ENCODE results near the gene SLC9A4. TPM values are rescaled to one million over a fixed set of nuclear protein-coding genes. Genes with fewer than 3 reads are reported as not detected.

The SLC9A4 gene
- polyA plus RNA-seq, 1 experiment = not detected

- ChIA-PET CTCF (interaction anchor here (1.0 kb wide), 1 partner anchor 9 kb away, joined by 3 read pairs; no protein-coding TSS in a partner anchor), POLR2A (no interaction called here)
- Histone ChIP-seq H3K4me3 (ENCODE audit: low read depth, low read length) (no peak overlapping the region), H3K36me3 (ENCODE audit: control insufficient read depth, insufficient read depth, low read length) (no peaks in the 10 kb centered on the region), H3K27me3 (ENCODE audit: control insufficient read depth, insufficient read depth, low read length) (no peaks in the 10 kb centered on the region; the same call in 1 of the 2 replicates)
- no peak for TF ChIP-seq CTCF (IDR thresholded peaks at IDR 0.05; ENCODE audit: insufficient read depth, low read depth, low read length)
- DNase-seq (ENCODE audit: low read depth) = no peak
Measured at GRCh38 chr2:102527086-102527485, 54.1 kb downstream of the SLC9A4 start.

GRCh38 chr2:102538491-102538890, 65.5 kb downstream of the SLC9A4 start:
- no peak for DNase-seq (ENCODE audit: low read depth)
- no peak overlapping the region for H3K4me3 ChIP-seq (ENCODE audit: low read depth, low read length)
- H3K36me3 ChIP-seq (ENCODE audit: control insufficient read depth, insufficient read depth, low read length) = no peaks in the 10 kb centered on the region
- no peak for TF ChIP-seq CTCF (IDR thresholded peaks at IDR 0.05; ENCODE audit: insufficient read depth, low read depth, low read length)
- CTCF ChIA-PET = no interaction called here
- H3K27me3 ChIP-seq (ENCODE audit: control insufficient read depth, insufficient read depth, low read length) = no peaks in the 10 kb centered on the region
- POLR2A ChIA-PET = no interaction called here

GRCh38 chr2:102540882-102541281, 67.9 kb downstream of the SLC9A4 start:
- TF ChIP-seq CTCF (IDR thresholded peaks at IDR 0.05; ENCODE audit: insufficient read depth, low read depth, low read length) = no peak
- Histone ChIP-seq H3K4me3 (ENCODE audit: low read depth, low read length) (no peak overlapping the region), H3K36me3 (ENCODE audit: control insufficient read depth, insufficient read depth, low read length) (no peaks in the 10 kb centered on the region), H3K27me3 (ENCODE audit: control insufficient read depth, insufficient read depth, low read length) (no peaks in the 10 kb centered on the region)
- no peak for DNase-seq (ENCODE audit: low read depth)
- POLR2A ChIA-PET = no interaction called here
- CTCF ChIA-PET = no interaction called here

- no peak for TF ChIP-seq CTCF (IDR thresholded peaks at IDR 0.05; ENCODE audit: insufficient read depth, low read depth, low read length)
- POLR2A ChIA-PET = no interaction called here
- CTCF ChIA-PET = no interaction called here
- no peak for DNase-seq (ENCODE audit: low read depth)
- H3K27me3 ChIP-seq (ENCODE audit: control insufficient read depth, insufficient read depth, low read length) = no peaks in the 10 kb centered on the region
- no peak overlapping the region for H3K4me3 ChIP-seq (ENCODE audit: low read depth, low read length)
- no peaks in the 10 kb centered on the region for H3K36me3 ChIP-seq (ENCODE audit: control insufficient read depth, insufficient read depth, low read length)
Measured at GRCh38 chr2:102544182-102544581, 71.2 kb downstream of the SLC9A4 start.

- DNase-seq (ENCODE audit: low read depth) = no peak
- ChIA-PET POLR2A (no interaction called here), CTCF (no interaction called here)
- no peaks in the 10 kb centered on the region for H3K27me3 ChIP-seq (ENCODE audit: control insufficient read depth, insufficient read depth, low read length)
- no peak overlapping the region for H3K4me3 ChIP-seq (ENCODE audit: low read depth, low read length)
- no peaks in the 10 kb centered on the region for H3K36me3 ChIP-seq (ENCODE audit: control insufficient read depth, insufficient read depth, low read length)
- no peak for TF ChIP-seq CTCF (IDR thresholded peaks at IDR 0.05; ENCODE audit: insufficient read depth, low read depth, low read length)
Measured at GRCh38 chr2:102547462-102547861, 74.4 kb downstream of the SLC9A4 start.
